HG02610 (cell line): ENCODE measurements around the gene BORCS6.
"Not testable (repeated sequence)": the region's sequence is repeated elsewhere in the genome, so short reads cannot be mapped to it uniquely, and the experiment has no call there.

Source experiments
- ATAC-seq: cut with Tn5 transposase; IDR thresholded peaks from one replicate; pipeline ENCODE4 v1.9.1; 2021; ENCODE audit warnings: mild to moderate bottlenecking, moderate library complexity; ENCODE audit not compliant: unreplicated experiment

BORCS6 gene

DNA sequence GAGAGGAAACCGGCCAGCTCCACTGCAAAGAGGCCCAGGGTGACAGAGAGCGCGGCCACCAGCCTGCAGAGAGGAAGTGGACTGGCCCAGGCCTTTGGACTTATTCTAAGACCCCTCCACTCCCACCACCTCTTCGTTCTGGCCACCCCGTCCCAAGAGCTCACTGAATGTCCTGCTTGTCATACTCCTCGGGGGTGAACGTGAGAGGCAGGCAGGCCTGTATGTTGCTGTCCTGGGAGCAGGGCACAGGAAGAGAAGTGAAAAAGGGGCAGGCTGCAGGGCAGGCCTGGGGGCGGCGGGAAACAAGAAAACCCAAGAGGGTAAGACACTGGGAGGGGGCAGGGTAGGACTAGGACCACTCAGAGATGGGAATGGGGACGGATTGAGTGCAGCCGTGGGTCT is 14.2 kb downstream of the BORCS6 start:
- peak; percentile 2 for ATAC-seq

DNA sequence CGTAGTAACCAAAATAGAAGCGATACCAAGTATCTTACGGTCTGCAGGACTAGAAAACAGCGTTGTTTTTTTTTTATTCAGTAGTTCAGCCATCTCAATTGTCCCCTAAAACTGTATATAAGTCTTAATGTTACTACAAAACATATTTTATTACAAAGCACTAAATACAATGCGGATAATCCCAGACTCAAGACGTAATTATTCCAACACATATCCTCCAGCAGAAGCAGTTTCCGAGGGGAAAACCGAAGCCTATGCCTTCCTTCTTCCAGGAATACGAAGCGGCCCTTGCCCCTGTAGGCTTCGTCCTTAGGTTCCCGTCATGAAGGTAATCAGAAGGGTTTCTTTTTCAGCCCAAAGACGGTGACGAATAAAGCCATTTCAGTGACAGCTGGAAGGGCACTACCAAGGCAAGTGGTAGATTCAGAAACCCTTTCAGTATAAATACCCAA is 16.1 kb downstream of the BORCS6 start:
- ATAC-seq = no peak

DNA sequence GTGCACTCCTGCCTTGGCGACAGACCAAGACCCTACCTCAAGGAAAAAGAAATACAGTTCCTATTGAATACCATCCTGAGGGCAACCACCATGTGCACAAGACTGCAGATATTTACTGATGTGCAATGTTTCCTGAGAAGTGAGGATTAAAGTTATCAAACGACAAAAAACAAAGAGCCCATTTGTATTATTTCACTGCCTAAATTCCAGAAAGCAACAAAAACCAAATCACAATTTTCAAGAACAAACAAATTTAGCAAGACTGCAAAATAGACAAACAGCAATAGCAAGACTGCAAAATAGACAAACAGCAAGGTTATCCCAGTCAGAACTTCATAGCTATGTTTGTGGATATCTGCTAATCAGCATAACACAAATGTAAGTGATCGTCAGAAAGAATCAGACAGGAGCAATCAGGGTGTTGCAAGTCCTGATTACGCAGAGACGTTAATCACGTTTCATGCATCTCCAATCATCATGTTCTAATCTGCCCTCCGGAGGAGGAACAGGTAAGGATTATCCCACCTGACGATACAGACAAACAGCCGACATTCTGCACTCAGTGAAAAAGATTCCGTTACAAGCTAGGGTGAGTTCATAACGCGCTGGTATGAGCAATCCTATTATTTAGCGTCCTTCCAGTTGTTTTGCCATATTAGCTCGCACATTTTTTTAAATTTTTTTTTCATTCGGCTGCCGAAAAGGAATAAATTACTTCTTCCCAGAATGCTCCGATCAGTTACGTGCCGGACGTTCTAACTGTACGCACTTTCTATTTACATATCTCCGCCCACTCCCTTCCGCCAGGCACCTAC is 16.7 kb downstream of the BORCS6 start:
- ATAC-seq = peak; percentile 69

- ATAC-seq = not testable (repeated sequence)
Observed at GRCh38 chr17:8170186-8170585, 19.8 kb downstream of the BORCS6 start.

DNA sequence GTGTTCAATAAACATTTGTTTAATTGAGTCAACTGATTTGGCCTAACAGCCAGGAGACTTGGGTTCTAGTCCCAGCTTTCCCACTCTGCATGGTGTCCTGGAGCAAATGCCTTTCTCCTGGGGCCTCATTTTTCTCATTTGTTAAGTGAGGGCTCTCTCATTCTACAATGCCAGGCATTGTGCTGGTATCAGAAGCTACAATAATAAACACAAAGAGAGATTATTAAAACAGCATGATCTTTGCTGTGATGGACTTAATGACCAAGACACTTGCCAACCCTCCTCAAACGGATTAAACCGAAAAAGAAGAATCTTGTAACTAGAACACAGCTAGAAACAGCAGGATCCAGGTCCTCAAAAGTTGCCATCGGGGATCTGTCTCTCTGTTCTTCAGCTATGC is 22.5 kb downstream of the BORCS6 start:
- no peak for ATAC-seq

GRCh38 chr17:8166731-8167130 is 23.2 kb downstream of the BORCS6 start:
- no peak for ATAC-seq

DNA sequence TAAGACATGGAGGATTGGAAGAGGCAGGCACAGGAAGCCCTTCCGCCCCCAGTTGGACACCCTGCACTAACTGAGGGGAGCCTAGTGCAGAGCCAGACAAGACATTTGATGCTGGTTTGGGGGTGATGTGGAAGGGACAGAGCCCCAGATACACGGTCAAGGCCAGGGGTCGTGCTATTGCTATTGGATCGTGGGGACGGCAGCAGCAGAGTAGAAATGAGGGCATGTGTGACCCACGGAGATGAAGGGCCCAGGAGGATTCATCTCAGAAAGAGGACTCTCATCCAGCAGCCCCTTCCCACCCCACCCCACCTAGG is 25.2 kb downstream of the BORCS6 start:
- ATAC-seq = no peak

DNA sequence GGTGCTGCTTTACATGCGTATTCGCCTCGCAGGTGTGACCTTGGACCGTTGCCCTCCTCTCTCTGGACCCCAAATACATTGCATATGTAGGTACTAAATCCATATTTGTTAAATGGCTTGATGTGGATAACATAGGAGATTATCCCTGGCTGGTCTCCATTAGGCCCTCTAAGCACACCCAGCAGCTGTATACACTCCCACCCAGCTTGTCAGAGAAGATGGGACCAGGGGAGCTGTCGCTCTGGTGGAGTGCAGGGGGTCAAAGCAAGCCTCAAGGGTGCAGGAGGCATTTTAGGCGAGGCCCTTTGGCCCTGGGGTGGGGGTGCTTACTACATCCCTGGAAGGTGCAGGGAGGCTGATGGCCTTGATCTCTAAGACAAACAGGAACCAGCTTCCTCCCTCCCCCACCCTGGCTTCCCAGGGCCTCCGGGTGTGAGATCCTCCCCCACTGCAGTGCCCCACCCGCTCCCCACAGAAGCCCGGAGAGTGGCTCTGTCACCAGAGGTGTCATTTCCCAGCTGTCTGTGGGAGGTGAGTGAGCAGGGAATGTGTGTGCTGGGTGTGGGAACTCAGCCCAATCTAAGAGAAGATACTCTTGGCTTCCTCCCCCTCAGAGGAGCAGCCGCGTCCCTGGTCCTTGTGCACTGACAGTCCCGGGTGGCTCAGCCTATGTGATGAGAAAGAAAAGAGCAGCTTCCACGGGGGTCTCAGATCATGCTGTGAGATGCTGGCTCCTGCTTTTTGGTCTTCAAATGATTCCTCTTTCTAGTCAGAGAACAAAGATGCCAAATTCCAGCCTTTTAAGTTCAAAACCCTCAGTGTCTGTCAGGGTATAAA is 25.8 kb downstream of the BORCS6 start:
- ATAC-seq = no peak

DNA sequence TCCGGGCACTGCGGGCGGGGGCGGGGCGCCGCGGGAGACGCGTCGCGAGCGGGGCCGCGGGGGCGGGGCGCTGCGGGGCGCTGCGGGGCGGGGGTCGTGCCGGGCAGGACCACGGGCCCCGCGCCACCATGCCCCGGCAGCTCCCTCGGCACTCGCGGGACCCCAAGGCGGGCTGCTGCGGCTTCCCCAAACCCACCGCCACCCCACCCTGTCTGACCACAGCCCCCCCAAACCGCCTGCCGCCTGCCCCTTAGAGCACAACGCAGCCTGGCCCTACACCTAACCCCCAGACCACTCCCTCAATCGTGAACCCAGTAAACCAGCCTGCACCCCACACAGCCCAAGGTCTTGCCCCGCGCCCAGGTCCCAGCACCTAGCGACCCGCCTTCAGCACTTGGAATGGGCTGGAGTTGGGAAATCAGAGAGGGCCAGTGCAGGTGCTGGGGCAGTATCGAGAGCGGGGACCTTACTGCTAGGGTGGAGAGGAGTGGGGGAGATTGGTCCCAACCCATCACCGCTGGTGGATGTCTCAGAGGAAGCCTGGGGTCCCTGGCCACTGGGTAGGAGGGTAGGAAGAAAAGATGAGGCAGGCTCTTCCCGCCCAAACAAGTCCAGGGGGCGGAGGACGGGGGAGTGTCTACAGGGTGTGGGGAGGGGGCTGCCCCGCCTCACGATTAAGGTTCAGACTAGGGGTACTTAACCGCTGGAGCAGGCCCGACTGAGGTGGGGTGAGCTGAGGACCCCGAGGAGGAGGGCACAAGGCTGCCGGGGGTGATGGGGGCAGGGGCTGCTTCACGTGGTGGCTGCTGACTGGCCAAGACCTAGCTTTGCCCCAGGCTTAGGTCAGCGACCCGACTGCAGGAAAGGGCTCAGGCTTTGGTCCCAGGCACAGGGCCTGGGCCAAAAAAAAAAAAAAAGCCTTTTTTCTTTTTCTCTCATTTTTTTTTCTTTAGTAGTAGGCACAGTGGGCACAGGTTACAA is 26.7 kb downstream of the BORCS6 start:
- no peak for ATAC-seq

GRCh38 chr17:8162233-8162996 is 27.6 kb downstream of the BORCS6 start, which contains the start of gene VAMP2:
TSS of gene VAMP2 (minus strand) at chr17:8162948. CDS start at chr17:8162879, 69 bp downstream.
- ATAC-seq = no peak

GRCh38 chr17:8161289-8162232 is 28.4 kb downstream of the BORCS6 start:
- ATAC-seq = no peak

DNA sequence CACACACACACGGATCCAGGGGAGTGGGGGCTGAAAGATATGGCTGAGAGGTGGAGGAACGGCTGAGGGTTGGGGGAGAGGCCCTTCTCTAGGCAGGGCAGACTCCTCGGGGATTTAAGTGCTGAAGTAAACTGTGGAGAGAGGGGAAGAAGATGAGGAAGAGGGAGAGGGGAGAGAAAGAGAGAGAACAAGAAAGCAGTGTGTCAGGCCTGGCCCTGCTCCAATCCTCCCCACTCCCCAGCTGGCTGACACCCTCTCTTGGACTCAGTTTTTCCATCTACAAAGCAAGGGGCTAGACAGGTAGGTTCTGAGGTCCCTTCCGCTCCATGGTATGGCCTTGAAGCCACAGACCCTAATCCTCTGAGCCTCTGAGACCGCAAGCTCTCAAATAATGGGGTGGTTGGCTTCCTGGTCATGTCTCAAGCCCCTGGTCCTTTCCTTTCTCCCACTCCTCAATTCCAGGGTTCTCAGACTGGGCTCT is 29.2 kb downstream of the BORCS6 start:
- ATAC-seq = no peak

DNA sequence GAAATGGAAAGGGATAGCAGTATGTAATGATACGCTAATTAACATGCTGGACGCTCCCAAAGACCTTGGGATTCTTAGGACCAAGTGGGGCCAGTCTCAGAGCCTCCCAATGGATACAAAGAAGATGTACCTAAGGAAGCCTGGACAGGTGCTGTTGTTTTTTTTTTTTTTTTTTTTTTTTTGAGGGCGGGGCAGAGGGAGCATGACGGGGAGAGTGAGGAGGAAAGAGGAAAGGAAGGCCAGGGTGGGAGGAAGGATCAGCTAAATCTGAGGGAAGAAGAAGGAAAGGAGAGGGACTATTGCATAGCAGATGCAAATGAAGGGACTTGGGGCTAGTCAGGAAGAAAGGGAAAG is 29.8 kb downstream of the BORCS6 start:
- no peak for ATAC-seq

GRCh38 chr17:8159459-8160223 is 30.3 kb downstream of the BORCS6 start:
- no peak for ATAC-seq

DNA sequence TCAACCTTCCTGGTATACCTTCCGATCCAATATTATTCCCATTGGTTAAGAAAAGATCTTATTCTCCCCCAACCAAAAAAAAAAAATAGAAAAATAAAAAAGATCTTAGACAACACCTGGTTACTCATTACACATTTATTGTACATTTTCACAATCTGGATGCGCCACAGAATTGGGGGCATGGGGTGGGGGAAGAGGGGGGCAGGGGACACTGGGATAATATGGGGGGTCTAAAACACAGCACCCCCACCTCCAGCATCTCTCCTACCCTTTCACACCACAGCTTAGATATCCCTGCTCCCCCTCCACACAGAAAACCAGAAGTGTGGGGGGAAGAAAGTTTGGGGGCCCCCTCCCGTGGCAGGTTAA is 31.0 kb downstream of the BORCS6 start:
- ATAC-seq = no peak

GRCh38 chr17:8158267-8159031 is 31.5 kb downstream of the BORCS6 start:
- no peak for ATAC-seq

- peak; percentile 69 for ATAC-seq
Observed at GRCh38 chr17:8156246-8156992, 33.6 kb downstream of the BORCS6 start.
